IPS DF 6.9 (cell line): Measurements from ENCODE around the gene RERE.

Source experiments
- DNase-seq: peaks from one replicate; pipeline ENCODE4 v3.0.0-alpha.2; 2013; ENCODE audit warnings: low read depth, low spot score
- H3K27ac ChIP-seq: one replicate; pipeline ENCODE4 v1.5.1; 2013; ENCODE audit warnings: low read length, control low read depth
- H3K27me3 ChIP-seq: 2 replicates; pipeline ENCODE4 v1.6.1; 2013; ENCODE audit warnings: mild to moderate bottlenecking, low read length; ENCODE audit not compliant: control insufficient read depth, insufficient read depth
- H3K36me3 ChIP-seq: 2 replicates; pipeline ENCODE4 v1.6.1; 2013; ENCODE audit warnings: low read length; ENCODE audit not compliant: control insufficient read depth, insufficient read depth
- H3K4me1 ChIP-seq: 2 replicates; pipeline ENCODE4 v1.6.1; 2013; ENCODE audit warnings: low read length; ENCODE audit not compliant: control insufficient read depth, insufficient read depth
- H3K4me3 ChIP-seq: 2 replicates; pipeline ENCODE4 v1.5.1; 2013; ENCODE audit warnings: mild to moderate bottlenecking, low read length
- H3K9me3 ChIP-seq: 2 replicates; pipeline ENCODE4 v1.6.1; 2013; ENCODE audit warnings: low read length, inconsistent platforms; ENCODE audit not compliant: control insufficient read depth, insufficient read depth
- WGBS: extraction: QIAGEN DNeasy Blood & Tissue Kit; methylation state at CpG from one replicate; pipeline ENCODE4 v1.1.7; 2013; ENCODE audit warnings: mixed read lengths, missing lambda C conversion rate; ENCODE audit not compliant: insufficient read length, insufficient coverage; 5-methylcytosine and 5-hydroxymethylcytosine counted together

The RERE gene

GRCh38 chr1:8337776-8338525 lies 479.5 kb downstream of the RERE start:
- H3K27ac ChIP-seq, result no peak overlapping the region
- no peak overlapping the region for H3K4me3 ChIP-seq
- DNase-seq, result no peak
- no CpG with 5 or more reads among the region's 25 CpGs for WGBS
- no peaks in the 10 kb centered on the region for H3K27me3 ChIP-seq
- no peaks in the 10 kb centered on the region for H3K36me3 ChIP-seq
- H3K9me3 ChIP-seq, result no peaks in the 10 kb centered on the region
- H3K4me1 ChIP-seq, result no peaks in the 10 kb centered on the region

GRCh38 chr1:8335246-8335645 lies 482.2 kb downstream of the RERE start:
- no CpG with 5 or more reads among the region's 27 CpGs for WGBS
- no peak for DNase-seq
- H3K36me3 ChIP-seq, result no peaks in the 10 kb centered on the region
- H3K27me3 ChIP-seq, result no peaks in the 10 kb centered on the region
- H3K27ac ChIP-seq, result no peak overlapping the region
- H3K4me1 ChIP-seq, result peaks cover 2% of the 10 kb centered on the region; the same call in 1 of the 2 replicates
- H3K9me3 ChIP-seq, result no peaks in the 10 kb centered on the region
- H3K4me3 ChIP-seq, result no peak overlapping the region

GRCh38 chr1:8334106-8334851 lies 483.2 kb downstream of the RERE start:
- no peaks in the 10 kb centered on the region for H3K36me3 ChIP-seq
- WGBS, result no CpG with 5 or more reads among the region's 24 CpGs

GRCh38 chr1:8333246-8333987 lies 484.0 kb downstream of the RERE start:
- peaks cover 4% of the 10 kb centered on the region; the same call in 1 of the 2 replicates for H3K4me1 ChIP-seq
- WGBS, result no CpG with 5 or more reads among the region's 16 CpGs
- no peaks in the 10 kb centered on the region for H3K27me3 ChIP-seq

More at GRCh38 chr1:8334106-8334851, 483.2 kb downstream of the RERE start:
- no peak for DNase-seq
- Histone ChIP-seq H3K27ac (no peak overlapping the region), H3K4me1 (peaks cover 4% of the 10 kb centered on the region; the same call in 1 of the 2 replicates), H3K4me3 (no peak overlapping the region), H3K9me3 (no peaks in the 10 kb centered on the region), H3K27me3 (no peaks in the 10 kb centered on the region)

GRCh38 chr1:8332806-8333205 lies 484.6 kb downstream of the RERE start:
- Histone ChIP-seq H3K4me1 (peaks cover 4% of the 10 kb centered on the region; the same call in 1 of the 2 replicates), H3K9me3 (no peaks in the 10 kb centered on the region), H3K27ac (no peak overlapping the region), H3K27me3 (no peaks in the 10 kb centered on the region), H3K36me3 (no peaks in the 10 kb centered on the region), H3K4me3 (no peak overlapping the region)
- WGBS, result no CpG with 5 or more reads among the region's 16 CpGs
- no peak for DNase-seq

More at GRCh38 chr1:8333246-8333987, 484.0 kb downstream of the RERE start:
- H3K36me3 ChIP-seq, result no peaks in the 10 kb centered on the region
- no peak for DNase-seq
- H3K4me3 ChIP-seq, result no peak overlapping the region
- H3K27ac ChIP-seq, result no peak overlapping the region
- no peaks in the 10 kb centered on the region for H3K9me3 ChIP-seq

- peaks cover 4% of the 10 kb centered on the region; the same call in 1 of the 2 replicates for H3K4me1 ChIP-seq
- H3K27me3 ChIP-seq, result no peaks in the 10 kb centered on the region
- no peaks in the 10 kb centered on the region for H3K9me3 ChIP-seq
- no CpG with 5 or more reads among the region's 47 CpGs for WGBS
- no peak overlapping the region for H3K4me3 ChIP-seq
- no peak for DNase-seq
- no peaks in the 10 kb centered on the region for H3K36me3 ChIP-seq
- H3K27ac ChIP-seq, result no peak overlapping the region
Measured at GRCh38 chr1:8330271-8331125, 486.9 kb downstream of the RERE start.

GRCh38 chr1:8329858-8330257 lies 487.6 kb downstream of the RERE start:
- H3K9me3 ChIP-seq, result no peaks in the 10 kb centered on the region
- no peaks in the 10 kb centered on the region for H3K36me3 ChIP-seq
- peaks cover 4% of the 10 kb centered on the region; the same call in 1 of the 2 replicates for H3K4me1 ChIP-seq
- no peak overlapping the region for H3K4me3 ChIP-seq
- DNase-seq, result no peak
- no peak overlapping the region for H3K27ac ChIP-seq
- no CpG with 5 or more reads among the region's 14 CpGs for WGBS
- H3K27me3 ChIP-seq, result no peaks in the 10 kb centered on the region

- DNase-seq, result no peak
- Histone ChIP-seq H3K4me1 (peaks cover 4% of the 10 kb centered on the region; the same call in 1 of the 2 replicates), H3K27ac (no peak overlapping the region), H3K36me3 (no peaks in the 10 kb centered on the region), H3K4me3 (no peak overlapping the region), H3K9me3 (no peaks in the 10 kb centered on the region), H3K27me3 (no peaks in the 10 kb centered on the region)
- WGBS, result no CpG with 5 or more reads among the region's 12 CpGs
Measured at GRCh38 chr1:8329439-8329838, 488.0 kb downstream of the RERE start.

GRCh38 chr1:8328271-8328670 lies 489.2 kb downstream of the RERE start:
- no CpG with 5 or more reads among the region's 18 CpGs for WGBS
- no peak for DNase-seq
- no peaks in the 10 kb centered on the region for H3K36me3 ChIP-seq
- H3K27ac ChIP-seq, result no peak overlapping the region
- H3K4me1 ChIP-seq, result peaks cover 4% of the 10 kb centered on the region; the same call in 1 of the 2 replicates
- H3K4me3 ChIP-seq, result no peak overlapping the region
- H3K9me3 ChIP-seq, result no peaks in the 10 kb centered on the region
- no peaks in the 10 kb centered on the region for H3K27me3 ChIP-seq
